KOPT-K1 (cell line): ENCODE results near the gene KATNAL1.

Source experiments
- H3K27ac ChIP-seq: fragments of 200-600 bp; sonication (generic); 2 replicates; pipeline ENCODE4 v1.5.1; 2016; ENCODE audit warnings: antibody characterized with exemption, mild to moderate bottlenecking, low read depth, low read length; ENCODE audit not compliant: poor library complexity, severe bottlenecking
- H3K36me3 ChIP-seq: fragments of 200-600 bp; sonication (generic); 2 replicates; pipeline ENCODE4 v1.5.1; 2017; ENCODE audit warnings: antibody characterized with exemption, mild to moderate bottlenecking, low read length, moderate library complexity; ENCODE audit not compliant: insufficient read depth
- H3K9me3 ChIP-seq: fragments of 200-600 bp; sonication (generic); 2 replicates; pipeline ENCODE4 v1.5.1; 2017; ENCODE audit warnings: antibody characterized with exemption, low read length, mild to moderate bottlenecking; ENCODE audit not compliant: insufficient read depth, poor library complexity, severe bottlenecking

The KATNAL1 gene

GRCh38 chr13:30158774-30159445, 148.4 kb downstream of the KATNAL1 start:
- Histone ChIP-seq H3K27ac (no peak overlapping the region), H3K9me3 (no peaks in the 10 kb centered on the region), H3K36me3 (no peaks in the 10 kb centered on the region)

- no peaks in the 10 kb centered on the region for H3K9me3 ChIP-seq
- H3K36me3 ChIP-seq: no peaks in the 10 kb centered on the region
- no peak overlapping the region for H3K27ac ChIP-seq
These were observed 149.7 kb downstream of the KATNAL1 start for GRCh38 chr13:30157616-30157993.

GRCh38 chr13:30156826-30157615, 150.3 kb downstream of the KATNAL1 start:
- H3K36me3 ChIP-seq: no peaks in the 10 kb centered on the region
- no peak overlapping the region for H3K27ac ChIP-seq
- H3K9me3 ChIP-seq: no peaks in the 10 kb centered on the region

GRCh38 chr13:30156270-30156669, 151.1 kb downstream of the KATNAL1 start:
- no peaks in the 10 kb centered on the region for H3K9me3 ChIP-seq
- no peak overlapping the region for H3K27ac ChIP-seq
- H3K36me3 ChIP-seq: no peaks in the 10 kb centered on the region

- Histone ChIP-seq H3K27ac (no peak overlapping the region), H3K9me3 (no peaks in the 10 kb centered on the region), H3K36me3 (no peaks in the 10 kb centered on the region)
These were observed 152.4 kb downstream of the KATNAL1 start for GRCh38 chr13:30154931-30155330.

- Histone ChIP-seq H3K36me3 (no peaks in the 10 kb centered on the region), H3K9me3 (no peaks in the 10 kb centered on the region), H3K27ac (no peak overlapping the region)
These were observed 152.8 kb downstream of the KATNAL1 start for GRCh38 chr13:30154531-30154930.

- no peaks in the 10 kb centered on the region for H3K9me3 ChIP-seq
- no peak overlapping the region for H3K27ac ChIP-seq
- H3K36me3 ChIP-seq: no peaks in the 10 kb centered on the region
These were observed 153.6 kb downstream of the KATNAL1 start for GRCh38 chr13:30153545-30154426.
